H1 (cell line): ENCODE data around the gene NPR2.

ENCODE experiments used
- ATF2 ChIP-seq: IDR thresholded peaks from 2 replicates; pipeline ENCODE4 v1.6.1; 2012; ENCODE audit warnings: low read length, inconsistent platforms
- CTCF ChIP-seq, 3 experiments: IDR thresholded peaks; 1 replicate in 2 of 3; 2 replicates in 1 of 3; pipeline versions ENCODE4 v1.5.1 to v1.6.1; 2011; ENCODE audit warnings: low read length in 3 of 3, mild to moderate bottlenecking in 3 of 3, inconsistent platforms in 2 of 3, low read depth in 1 of 3, moderate library complexity in 1 of 3; ENCODE audit not compliant: insufficient read depth in 1 of 3; ENCODE audit errors: control extremely low read depth in 1 of 3
- EP300 ChIP-seq, 2 experiments: IDR thresholded peaks; 1 replicate in 1 of 2; 2 replicates in 1 of 2; pipeline ENCODE4 v1.6.1; 2011 to 2012; ENCODE audit warnings: low read depth in 2 of 2, low read length in 2 of 2, mild to moderate bottlenecking in 2 of 2, borderline replicate concordance in 1 of 2, inconsistent platforms in 1 of 2, moderate library complexity in 1 of 2
- EZH2 ChIP-seq: fragments of 200-600 bp; sonication (generic); IDR thresholded peaks from 2 replicates; pipeline ENCODE4 v1.7.1; 2012; ENCODE audit warnings: low read depth, mild to moderate bottlenecking, moderate library complexity, low read length, inconsistent platforms; ENCODE audit not compliant: severe bottlenecking
- POLR2A ChIP-seq, 2 experiments: IDR thresholded peaks; 1 replicate in 1 of 2; 2 replicates in 1 of 2; pipeline ENCODE4 v1.6.1; 2011; ENCODE audit warnings: low read depth in 2 of 2, low read length in 2 of 2, mild to moderate bottlenecking in 2 of 2; ENCODE audit errors: control extremely low read depth in 1 of 2
- RFX5 ChIP-seq: IDR thresholded peaks from 2 replicates; pipeline ENCODE4 v1.6.1; 2011; ENCODE audit warnings: low read depth, low read length, improper control_type of control experiment, borderline replicate concordance
- TCF12 ChIP-seq: IDR thresholded peaks from 2 replicates; pipeline ENCODE4 v1.6.1; 2011; ENCODE audit warnings: low read depth, mild to moderate bottlenecking, low read length

- no peak for TF ChIP-seq TCF12
- TF ChIP-seq CTCF (IDR thresholded peaks at IDR 0.05; ENCODE audit: control extremely low read depth in 1 of 3, insufficient read depth in 1 of 3, low read depth in 1 of 3, low read length in 3 of 3) = no peak
- TF ChIP-seq RFX5 = no peak
- TF ChIP-seq ATF2 = no peak
- TF ChIP-seq EZH2 = no peak
- no peak for TF ChIP-seq EP300 (IDR thresholded peaks at IDR 0.05; ENCODE audit: borderline replicate concordance in 1 of 2, low read depth in 2 of 2, low read length in 2 of 2)
- no peak for TF ChIP-seq POLR2A (IDR thresholded peaks at IDR 0.05; ENCODE audit: control extremely low read depth in 1 of 2, low read depth in 2 of 2, low read length in 2 of 2)
Measured at GRCh38 chr9:35783418-35783817, 8.0 kb upstream of the NPR2 start.
